GM23248 (cell line): Measurements from ENCODE around the gene G0S2.

Experiments used
- EZH2 ChIP-seq: fragments of 200-600 bp; sonication (generic); IDR thresholded peaks from 2 replicates; pipeline ENCODE4 v1.6.1; 2018; ENCODE audit warnings: antibody characterized with exemption, mild to moderate bottlenecking; ENCODE audit not compliant: insufficient read depth, poor library complexity, severe bottlenecking
- EZH2phosphoT487 ChIP-seq: fragments of 200-600 bp; sonication (generic); IDR thresholded peaks from 2 replicates; pipeline ENCODE4 v1.6.1; 2018; ENCODE audit warnings: antibody characterized with exemption, moderate library complexity, mild to moderate bottlenecking, low read depth; ENCODE audit not compliant: insufficient read depth

DNA sequence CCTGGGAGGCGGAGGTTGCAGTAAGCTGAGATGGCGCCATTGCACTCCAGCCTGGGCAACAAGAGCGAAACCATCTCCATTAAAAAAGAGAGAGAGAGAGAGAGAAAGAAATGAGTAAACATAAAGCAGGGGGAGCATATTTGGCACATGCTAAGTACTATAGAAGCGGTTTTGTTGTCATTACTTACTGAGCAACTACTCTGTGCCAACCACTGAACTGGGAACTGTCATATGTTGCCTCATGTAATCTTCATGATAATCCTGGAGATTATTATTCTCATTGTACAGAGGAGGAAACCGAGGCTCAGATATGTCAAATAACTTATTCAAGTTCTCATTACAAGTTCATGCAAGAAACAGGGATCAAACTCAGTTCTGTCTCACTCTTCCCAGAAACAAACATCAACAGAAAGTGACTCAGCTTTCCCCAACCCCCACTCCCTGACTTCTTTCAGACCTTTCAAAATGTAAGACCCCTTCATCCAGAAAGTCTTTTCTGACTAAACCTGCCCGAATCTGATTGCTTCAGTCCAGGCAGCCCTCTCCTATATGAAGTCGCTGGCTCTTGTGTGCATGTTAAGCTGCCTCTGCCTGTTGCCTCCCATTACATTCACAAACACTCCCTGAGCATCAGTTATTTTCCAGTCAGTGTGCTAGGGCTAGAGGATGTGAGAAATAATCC lies 46.5 kb upstream of the G0S2 start:
- TF ChIP-seq EZH2 (no peak), EZH2phosphoT487 (no peak)
